LNCaP clone FGC (cell line): ENCODE data around the gene ZMIZ2.

Experiments
- DNase-seq: peaks from one replicate; pipeline ENCODE4 v3.0.0-alpha.2; 2011; ENCODE audit warnings: low read depth
- H3K4me3 ChIP-seq: 2 replicates; pipeline ENCODE4 v1.5.1; 2011; ENCODE audit warnings: mild to moderate bottlenecking, low read depth, low read length, control low read depth
- TF ChIP-seq, protein P1 (sequence below): IDR thresholded peaks from 2 replicates; pipeline ENCODE4 v1.5.1; 2012; ENCODE audit warnings: mild to moderate bottlenecking; ENCODE audit not compliant: control insufficient read depth, insufficient read depth; ENCODE audit errors: extremely low read depth

Gene ZMIZ2

DNA sequence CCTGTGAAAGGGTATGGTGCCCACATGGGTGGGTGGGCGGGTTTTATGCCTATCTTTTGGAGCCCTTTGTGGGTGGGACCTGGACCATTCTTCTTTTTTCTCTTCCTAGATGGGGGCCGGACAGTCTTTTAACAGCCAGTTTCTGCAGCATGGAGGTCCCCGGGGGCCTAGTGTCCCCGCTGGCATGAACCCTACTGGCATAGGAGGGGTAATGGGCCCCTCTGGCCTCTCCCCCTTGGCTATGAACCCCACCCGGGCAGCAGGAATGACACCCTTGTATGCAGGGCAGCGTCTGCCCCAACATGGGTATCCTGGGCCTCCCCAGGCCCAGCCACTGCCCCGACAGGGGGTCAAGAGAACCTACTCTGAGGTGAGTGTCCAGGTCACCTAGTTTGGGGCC lies 9.1 kb downstream of the ZMIZ2 start:
- H3K4me3 ChIP-seq: no peak overlapping the region
- TF ChIP-seq, protein P1, sequence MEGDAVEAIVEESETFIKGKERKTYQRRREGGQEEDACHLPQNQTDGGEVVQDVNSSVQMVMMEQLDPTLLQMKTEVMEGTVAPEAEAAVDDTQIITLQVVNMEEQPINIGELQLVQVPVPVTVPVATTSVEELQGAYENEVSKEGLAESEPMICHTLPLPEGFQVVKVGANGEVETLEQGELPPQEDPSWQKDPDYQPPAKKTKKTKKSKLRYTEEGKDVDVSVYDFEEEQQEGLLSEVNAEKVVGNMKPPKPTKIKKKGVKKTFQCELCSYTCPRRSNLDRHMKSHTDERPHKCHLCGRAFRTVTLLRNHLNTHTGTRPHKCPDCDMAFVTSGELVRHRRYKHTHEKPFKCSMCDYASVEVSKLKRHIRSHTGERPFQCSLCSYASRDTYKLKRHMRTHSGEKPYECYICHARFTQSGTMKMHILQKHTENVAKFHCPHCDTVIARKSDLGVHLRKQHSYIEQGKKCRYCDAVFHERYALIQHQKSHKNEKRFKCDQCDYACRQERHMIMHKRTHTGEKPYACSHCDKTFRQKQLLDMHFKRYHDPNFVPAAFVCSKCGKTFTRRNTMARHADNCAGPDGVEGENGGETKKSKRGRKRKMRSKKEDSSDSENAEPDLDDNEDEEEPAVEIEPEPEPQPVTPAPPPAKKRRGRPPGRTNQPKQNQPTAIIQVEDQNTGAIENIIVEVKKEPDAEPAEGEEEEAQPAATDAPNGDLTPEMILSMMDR: no peak
- DNase-seq: no peak

DNA sequence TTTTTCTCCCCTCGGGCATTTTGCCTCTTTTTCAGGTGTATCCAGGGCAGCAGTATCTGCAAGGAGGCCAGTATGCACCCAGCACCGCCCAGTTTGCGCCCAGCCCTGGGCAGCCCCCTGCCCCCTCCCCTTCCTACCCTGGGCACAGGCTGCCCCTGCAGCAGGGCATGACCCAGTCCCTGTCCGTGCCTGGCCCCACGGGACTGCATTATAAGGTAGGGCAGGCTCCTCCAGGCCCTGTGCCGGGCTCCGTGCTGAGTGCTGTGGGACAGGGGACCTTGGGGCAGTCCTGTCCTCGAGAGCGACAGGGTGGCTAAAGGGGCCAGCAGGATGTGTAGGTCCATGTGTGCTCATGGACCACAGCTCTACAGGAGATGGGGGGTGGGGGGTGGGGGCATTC lies 10.6 kb downstream of the ZMIZ2 start:
- DNase-seq: no peak
- no peak overlapping the region for H3K4me3 ChIP-seq
- TF ChIP-seq, protein P1: no peak

DNA sequence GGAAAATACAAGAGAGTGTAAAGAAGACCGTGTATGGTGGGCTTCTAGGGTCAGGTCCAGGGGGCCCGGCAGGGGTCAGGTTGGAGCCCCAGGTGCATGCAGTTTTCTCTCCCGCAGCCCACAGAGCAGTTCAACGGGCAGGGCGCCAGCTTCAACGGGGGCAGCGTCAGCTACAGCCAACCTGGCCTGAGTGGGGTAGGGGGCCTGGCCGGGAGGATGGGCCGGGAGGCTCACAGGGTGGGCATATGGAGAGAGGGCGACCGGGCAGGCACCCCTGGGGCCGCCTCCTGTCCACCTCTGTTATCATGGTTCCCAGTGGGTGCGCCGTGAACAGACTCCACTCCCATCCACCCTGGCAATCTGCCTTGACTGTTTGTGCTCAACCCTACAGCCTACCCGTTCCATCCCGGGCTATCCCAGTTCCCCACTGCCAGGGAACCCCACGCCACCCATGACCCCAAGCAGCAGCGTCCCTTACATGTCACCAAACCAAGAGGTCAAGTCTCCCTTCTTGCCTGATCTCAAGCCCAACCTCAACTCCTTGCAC lies 11.5 kb downstream of the ZMIZ2 start:
- no peak for DNase-seq
- no peak overlapping the region for H3K4me3 ChIP-seq
- TF ChIP-seq, protein P1: no peak

DNA sequence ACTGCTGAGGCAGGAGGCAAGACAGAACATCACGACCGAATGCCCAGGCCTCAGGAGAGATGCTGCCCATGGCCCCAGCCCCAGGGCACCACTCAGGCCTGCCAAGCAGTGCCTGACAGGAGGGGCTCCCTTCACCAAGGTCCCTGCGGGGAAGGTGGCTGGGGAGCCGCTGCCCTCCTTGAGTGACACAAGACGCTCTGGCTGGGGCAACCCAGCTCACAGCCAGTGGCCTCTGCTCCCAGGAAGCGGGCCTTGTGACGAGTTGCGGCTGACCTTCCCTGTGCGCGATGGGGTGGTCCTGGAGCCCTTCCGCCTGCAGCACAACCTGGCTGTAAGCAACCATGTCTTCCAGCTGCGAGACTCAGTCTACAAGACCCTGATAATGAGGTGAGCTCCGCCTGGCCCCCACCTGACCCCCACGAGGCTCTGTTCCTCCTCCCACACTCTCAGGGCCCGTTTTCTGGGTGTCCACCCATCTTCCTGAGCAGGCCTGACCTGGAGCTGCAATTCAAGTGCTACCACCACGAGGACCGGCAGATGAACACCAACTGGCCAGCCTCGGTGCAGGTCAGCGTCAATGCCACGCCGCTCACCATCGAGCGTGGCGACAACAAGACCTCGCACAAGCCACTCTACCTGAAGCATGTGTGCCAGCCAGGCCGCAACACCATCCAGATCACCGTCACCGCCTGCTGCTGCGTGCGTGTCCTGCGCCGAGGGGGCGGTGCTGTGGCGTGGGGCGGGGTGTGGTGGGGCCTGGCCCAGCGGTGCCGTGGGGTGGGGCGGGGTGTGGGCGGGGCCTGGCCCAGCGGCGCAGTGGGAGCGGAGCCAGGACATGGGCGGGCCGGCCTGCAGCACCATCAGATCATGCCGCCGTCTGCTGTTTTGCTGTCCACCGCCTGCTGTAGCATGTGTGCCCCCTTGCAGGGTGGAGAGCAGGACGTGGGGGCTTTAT lies 12.8 kb downstream of the ZMIZ2 start:
- TF ChIP-seq, protein P1: 0 out of 2 replicates have a peak, but pooled peaks have one; percentile 1
- peak overlapping the region; percentile 69 for H3K4me3 ChIP-seq
- peak; percentile 78 for DNase-seq

DNA sequence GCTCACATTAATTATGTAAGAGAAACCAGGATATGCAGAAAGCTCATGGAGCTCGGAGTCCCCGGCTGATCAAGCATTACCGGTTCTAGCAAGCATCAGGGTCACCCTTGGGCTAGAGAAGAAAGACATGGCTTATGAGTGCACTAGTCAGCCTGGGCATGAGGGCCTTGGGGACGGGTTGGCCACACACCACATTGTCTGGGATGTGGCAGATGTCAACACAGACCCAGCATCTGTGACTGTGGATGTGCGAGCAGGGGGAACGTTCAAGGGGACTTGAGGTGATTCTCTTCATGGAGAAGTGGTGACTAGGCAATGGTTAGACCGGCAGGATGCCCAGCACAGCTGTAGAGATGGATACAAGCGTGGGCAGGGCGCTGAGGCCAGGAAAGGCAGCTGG lies 13.7 kb downstream of the ZMIZ2 start:
- peak overlapping the region; percentile 12 for H3K4me3 ChIP-seq
- no peak for DNase-seq
- TF ChIP-seq, protein P1: no peak

DNA sequence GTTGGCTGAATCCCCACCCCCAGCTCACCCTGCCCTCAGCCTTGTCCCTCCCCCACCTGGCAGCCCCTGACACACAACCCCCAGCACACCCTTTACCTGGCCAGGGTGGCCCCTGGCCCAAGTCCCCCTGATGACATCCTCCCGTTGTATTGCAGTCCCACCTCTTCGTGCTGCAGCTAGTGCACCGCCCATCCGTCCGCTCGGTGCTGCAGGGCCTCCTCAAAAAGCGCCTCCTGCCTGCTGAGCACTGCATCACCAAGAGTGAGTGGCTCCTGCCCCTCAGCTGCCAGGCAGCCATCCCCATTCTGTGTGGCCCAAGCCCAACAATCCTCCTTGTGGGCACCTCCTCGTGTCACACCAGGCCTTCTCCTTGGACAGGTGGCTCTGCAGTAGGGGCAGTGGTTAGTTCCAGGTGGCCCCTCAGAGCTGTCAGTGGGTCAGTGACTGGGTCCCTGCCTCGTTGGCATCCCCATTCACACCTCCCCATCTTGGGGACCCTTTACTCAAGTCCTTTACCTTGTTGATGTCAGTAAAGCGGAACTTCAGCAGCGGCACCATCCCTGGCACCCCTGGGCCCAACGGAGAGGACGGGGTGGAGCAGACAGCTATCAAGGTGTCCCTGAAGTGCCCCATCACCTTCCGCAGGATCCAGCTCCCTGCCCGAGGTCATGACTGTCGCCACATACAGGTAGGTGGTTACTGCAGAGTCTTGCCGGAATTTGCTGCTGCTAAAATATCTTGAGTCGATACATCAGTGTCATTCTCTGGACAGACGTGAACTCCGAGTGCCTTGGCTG lies 14.3 kb downstream of the ZMIZ2 start:
- DNase-seq: no peak
- no peak overlapping the region for H3K4me3 ChIP-seq
- TF ChIP-seq, protein P1: no peak
